Brain microvascular endothelial cell (primary cell): Measurements from ENCODE around the gene ZFHX3.

ENCODE experiments used
- DNase-seq: peaks from one replicate; pipeline ENCODE4 v3.0.0-alpha.2; 2020
- H3K27ac ChIP-seq: fragments of 250-450 bp; sonication (Bioruptor Pico); 2 replicates; pipeline ENCODE4 v1.5.1; 2020; ENCODE audit warnings: mild to moderate bottlenecking, moderate library complexity
- H3K27me3 ChIP-seq: fragments of 250-450 bp; sonication (Bioruptor Pico); replicated peaks from 2 replicates; pipeline ENCODE4 v1.5.1; 2020; ENCODE audit warnings: mild to moderate bottlenecking
- H3K36me3 ChIP-seq: fragments of 250-450 bp; sonication (Bioruptor Pico); replicated peaks from 2 replicates; pipeline ENCODE4 v1.5.1; 2020; ENCODE audit warnings: mild to moderate bottlenecking
- H3K4me3 ChIP-seq: 2 replicates; pipeline ENCODE4 v1.5.1; 2011; ENCODE audit warnings: low read depth, mild to moderate bottlenecking, control low read depth, low read length, moderate library complexity
- in situ Hi-C: cut with HindIII; loops from 2 replicates; pipeline ENCODE4 v1.10.0; 2017; ENCODE audit warnings: low sequenced_read_pairs, low pct_ligation_motif_present
- TF ChIP-seq, protein P1 (sequence below): IDR thresholded peaks from 2 replicates; pipeline ENCODE4 v1.5.1; 2011; ENCODE audit warnings: low read depth, mild to moderate bottlenecking, moderate library complexity, low read length, control low read depth, inconsistent platforms; ENCODE audit errors: missing control alignments

ZFHX3 gene

GRCh38 chr16:72952404-72952803 lies 95.5 kb downstream of the ZFHX3 start:
- in situ Hi-C loops = no loop called here
- no peaks in the 10 kb centered on the region for H3K27me3 ChIP-seq
- no peak overlapping the region for H3K4me3 ChIP-seq
- TF ChIP-seq, protein P1, sequence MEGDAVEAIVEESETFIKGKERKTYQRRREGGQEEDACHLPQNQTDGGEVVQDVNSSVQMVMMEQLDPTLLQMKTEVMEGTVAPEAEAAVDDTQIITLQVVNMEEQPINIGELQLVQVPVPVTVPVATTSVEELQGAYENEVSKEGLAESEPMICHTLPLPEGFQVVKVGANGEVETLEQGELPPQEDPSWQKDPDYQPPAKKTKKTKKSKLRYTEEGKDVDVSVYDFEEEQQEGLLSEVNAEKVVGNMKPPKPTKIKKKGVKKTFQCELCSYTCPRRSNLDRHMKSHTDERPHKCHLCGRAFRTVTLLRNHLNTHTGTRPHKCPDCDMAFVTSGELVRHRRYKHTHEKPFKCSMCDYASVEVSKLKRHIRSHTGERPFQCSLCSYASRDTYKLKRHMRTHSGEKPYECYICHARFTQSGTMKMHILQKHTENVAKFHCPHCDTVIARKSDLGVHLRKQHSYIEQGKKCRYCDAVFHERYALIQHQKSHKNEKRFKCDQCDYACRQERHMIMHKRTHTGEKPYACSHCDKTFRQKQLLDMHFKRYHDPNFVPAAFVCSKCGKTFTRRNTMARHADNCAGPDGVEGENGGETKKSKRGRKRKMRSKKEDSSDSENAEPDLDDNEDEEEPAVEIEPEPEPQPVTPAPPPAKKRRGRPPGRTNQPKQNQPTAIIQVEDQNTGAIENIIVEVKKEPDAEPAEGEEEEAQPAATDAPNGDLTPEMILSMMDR = no peak
- peaks cover 15% of the 10 kb centered on the region for H3K36me3 ChIP-seq
- H3K27ac ChIP-seq = peak overlapping the region; percentile 84
- DNase-seq = peak; percentile 31

DNA sequence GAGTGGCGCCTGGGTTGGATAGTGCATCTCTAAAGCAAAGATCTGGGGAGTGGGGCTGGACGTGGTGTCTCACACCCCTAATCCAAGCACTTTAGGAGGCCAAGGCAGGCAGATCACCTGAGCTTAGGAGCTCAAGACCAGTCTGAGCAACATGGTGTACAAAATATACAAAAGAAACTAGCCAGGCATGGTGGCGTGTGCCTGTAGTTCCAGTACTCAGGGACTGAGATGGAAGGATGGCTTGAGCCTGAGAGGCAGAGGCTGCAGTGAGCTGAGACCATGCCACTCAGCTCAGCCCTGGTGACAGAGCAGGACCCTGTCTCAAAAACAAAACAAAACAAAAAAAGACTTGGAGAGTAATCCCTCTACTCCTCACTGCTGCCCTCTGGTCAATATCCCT lies 96.0 kb downstream of the ZFHX3 start:
- in situ Hi-C loops = no loop called here
- Histone ChIP-seq H3K4me3 (no peak overlapping the region), H3K27me3 (no peaks in the 10 kb centered on the region), H3K27ac (peak overlapping the region; percentile 84), H3K36me3 (peaks cover 11% of the 10 kb centered on the region)
- no peak for DNase-seq
- TF ChIP-seq, protein P1 = no peak

GRCh38 chr16:72950669-72951068 lies 97.3 kb downstream of the ZFHX3 start:
- H3K36me3 ChIP-seq = peaks cover 11% of the 10 kb centered on the region
- H3K27ac ChIP-seq = no peak overlapping the region
- TF ChIP-seq, protein P1 = no peak
- in situ Hi-C loops = no loop called here
- no peaks in the 10 kb centered on the region for H3K27me3 ChIP-seq
- H3K4me3 ChIP-seq = no peak overlapping the region
- no peak for DNase-seq

DNA sequence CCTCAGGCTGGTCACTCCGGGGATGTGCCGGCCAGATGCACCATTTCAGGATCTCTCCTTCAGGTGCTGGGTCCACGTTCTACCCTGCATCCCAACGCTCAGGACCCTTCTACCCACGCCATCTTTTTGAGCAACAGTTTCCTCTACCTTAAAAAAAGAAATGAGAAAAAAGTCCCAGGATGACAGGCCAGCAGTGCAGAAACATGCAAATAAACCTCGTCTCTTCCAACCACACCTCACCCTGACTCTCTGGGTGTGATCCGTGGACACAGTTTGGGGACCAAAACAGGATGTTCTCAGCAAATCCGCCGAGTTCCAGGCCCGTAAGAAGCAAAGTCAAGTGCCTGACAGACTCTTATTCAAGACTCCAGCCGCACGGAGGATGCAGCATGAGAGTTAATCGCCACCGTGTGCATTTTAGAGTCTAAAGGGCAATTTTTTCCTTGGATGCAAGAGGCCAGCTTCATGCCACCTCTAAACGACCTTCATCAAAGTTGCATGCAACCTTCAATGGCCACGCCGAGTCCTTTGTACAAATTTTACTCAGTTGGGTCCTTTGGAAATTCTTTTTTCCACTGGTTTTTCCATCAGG lies 99.6 kb downstream of the ZFHX3 start:
- no peak overlapping the region for H3K27ac ChIP-seq
- no peaks in the 10 kb centered on the region for H3K27me3 ChIP-seq
- in situ Hi-C loops = no loop called here
- no peak for DNase-seq
- H3K36me3 ChIP-seq = peaks cover 11% of the 10 kb centered on the region
- H3K4me3 ChIP-seq = no peak overlapping the region
- TF ChIP-seq, protein P1 = no peak

DNA sequence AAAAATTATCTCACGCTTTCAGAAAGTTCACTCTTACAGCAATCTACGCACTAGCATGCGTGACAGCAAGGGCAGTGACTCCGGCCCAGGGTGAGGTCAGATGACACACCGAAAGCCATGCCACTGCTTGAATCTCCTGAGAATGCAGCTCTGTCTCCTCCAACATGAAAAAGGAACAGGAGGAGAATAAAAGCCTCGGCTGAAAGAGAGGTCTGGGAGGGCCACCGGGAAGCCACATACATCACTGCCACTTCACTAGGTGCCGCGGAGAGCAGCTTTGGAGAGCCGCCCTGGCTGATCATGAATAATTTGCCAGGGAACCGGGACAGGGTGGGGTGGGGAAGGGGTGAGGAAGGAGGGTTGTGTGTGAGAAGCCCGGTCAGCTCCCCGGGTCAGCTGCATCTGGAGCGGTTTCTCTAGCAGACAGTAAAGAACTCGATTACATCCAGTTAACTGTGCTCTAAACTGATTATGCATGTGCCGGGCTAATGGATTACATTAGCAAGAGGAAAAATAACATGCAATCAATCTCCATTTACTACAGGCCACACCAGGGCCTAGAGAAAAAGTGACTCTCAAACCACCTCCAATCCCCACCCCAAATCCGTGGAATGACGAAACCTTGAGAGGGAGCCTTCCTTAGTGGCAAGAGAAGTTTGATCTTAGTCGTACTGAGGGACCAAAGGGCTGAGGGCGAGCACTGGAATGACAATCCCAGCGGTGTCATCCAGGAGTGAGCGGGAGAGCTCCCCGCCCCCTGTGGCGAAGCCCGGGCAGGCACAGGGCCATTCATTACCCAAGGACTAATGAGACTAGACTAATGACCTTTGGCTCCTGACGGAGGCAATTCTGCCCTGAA lies 100.3 kb downstream of the ZFHX3 start:
- Histone ChIP-seq H3K36me3 (peaks cover 11% of the 10 kb centered on the region), H3K27me3 (no peaks in the 10 kb centered on the region), H3K27ac (peak overlapping the region; percentile 25), H3K4me3 (no peak overlapping the region)
- DNase-seq = peak; percentile 60
- TF ChIP-seq, protein P1 = no peak
- in situ Hi-C loops = no loop called here
